HCT116 (cell line): ENCODE results near the gene PHACTR1. TPM values are rescaled to one million over a fixed set of nuclear protein-coding genes. Genes with fewer than 3 reads are reported as not detected.

Experiments used
- ATAC-seq: fragments of 200-7000 bp; cut with Tn5 transposase; 2 replicates; pipeline ENCODE4 v1.9.1; 2020; ENCODE audit warnings: mild to moderate bottlenecking, moderate library complexity
- BruUV-seq: library from RNA; stranded (reverse); fragments of 400-500 nt; replicated peaks from 2 replicates; lab custom pipeline; 2021; lab: Mats Ljungman, UMichigan
- CTCF ChIA-PET: fragments of 300-600 bp; sonication (Branson Sonifier 250); formaldehyde crosslinking; loops from one replicate; lab custom pipeline; 2021; ENCODE audit warnings: antibody characterized with exemption; lab: Charles Lee
- POLR2A ChIA-PET: fragments of 300-600, 350-600 bp; sonication (Branson Sonifier 250); formaldehyde crosslinking; loops from one replicate; lab custom pipeline; 2021; ENCODE audit warnings: antibody characterized with exemption; lab: Charles Lee
- RAD21 ChIA-PET, 2 experiments: fragments of 300-600 bp; sonication (Branson Sonifier 250); formaldehyde crosslinking; loops; one replicate each; lab custom pipeline; 2023; ENCODE audit warnings: low total read pairs in 2 of 2; ENCODE audit not compliant: uncharacterized antibody in 2 of 2, unreplicated experiment in 2 of 2, low non-redundant PET in 1 of 2; lab: Charles Lee
- DNase-seq: peaks from one replicate; pipeline ENCODE4 v3.0.0-alpha.2; 2010; ENCODE audit warnings: low read depth, low spot score
- H2AFZ ChIP-seq: fragments of 200-600 bp; shearing (Covaris generic), sonication (generic); 2 replicates; pipeline ENCODE4 v1.6.1; 2017; ENCODE audit warnings: low read depth, mixed run types, mixed read lengths, antibody characterized with exemption, low read length; ENCODE audit not compliant: poor library complexity, severe bottlenecking
- H3K27ac ChIP-seq: 2 replicates; pipeline ENCODE4 v1.5.1; 2012; ENCODE audit warnings: low read depth, low read length
- H3K27me3 ChIP-seq: fragments of 200-600 bp; sonication (generic); 2 replicates; pipeline ENCODE4 v1.6.1; 2016; ENCODE audit warnings: mixed run types, low read length, mixed read lengths; ENCODE audit not compliant: insufficient read depth
- H3K36me3 ChIP-seq, 2 experiments: fragments of 200-500 bp in 1 of 2; fragments of 200-600 bp in 1 of 2; sonication (Bioruptor generic) in 1 of 2; sonication (generic) in 1 of 2; 2 replicates each; pipeline versions ENCODE4 v1.5.1 to v1.6.1; 2014 to 2016; ENCODE audit warnings: low read length in 2 of 2, inconsistent platforms in 1 of 2, mixed read lengths in 1 of 2, mixed run types in 1 of 2; ENCODE audit not compliant: insufficient read depth in 2 of 2, control insufficient read depth in 1 of 2
- H3K4me1 ChIP-seq, 2 experiments: fragments of 200-600 bp in 1 of 2; sonication (generic) in 1 of 2; 2 replicates each; pipeline versions ENCODE4 v1.5.1 to v1.6.1; 2012 to 2017; ENCODE audit warnings: low read length in 2 of 2, inconsistent platforms in 1 of 2, mild to moderate bottlenecking in 1 of 2, mixed read lengths in 1 of 2, mixed run types in 1 of 2, moderate library complexity in 1 of 2; ENCODE audit not compliant: insufficient read depth in 2 of 2, control insufficient read depth in 1 of 2
- H3K4me2 ChIP-seq: fragments of 200-600 bp; sonication (generic); 2 replicates; pipeline ENCODE4 v1.6.1; 2017; ENCODE audit warnings: mixed run types, low read length, mixed read lengths
- H3K4me3 ChIP-seq, 2 experiments: fragments of 200-600 bp in 1 of 2; sonication (generic) in 1 of 2; replicated peaks in 1 of 2; 2 replicates each; pipeline ENCODE4 v1.5.1; 2011 to 2016; ENCODE audit warnings: low read length in 2 of 2, control low read depth in 1 of 2, low read depth in 1 of 2, mild to moderate bottlenecking in 1 of 2, mixed read lengths in 1 of 2, mixed run types in 1 of 2
- H3K79me2 ChIP-seq: fragments of 200-600 bp; sonication (generic); 2 replicates; pipeline ENCODE4 v1.6.1; 2017; ENCODE audit warnings: mild to moderate bottlenecking, mixed run types, low read length, moderate library complexity, mixed read lengths; ENCODE audit not compliant: insufficient read depth
- H3K9ac ChIP-seq: fragments of 200-600 bp; sonication (generic); 2 replicates; pipeline ENCODE4 v1.6.1; 2016; ENCODE audit warnings: low read length, mixed read lengths
- H3K9me2 ChIP-seq: fragments of 200-600 bp; sonication (generic), shearing (Covaris generic); 2 replicates; pipeline ENCODE4 v1.6.1; 2017; ENCODE audit warnings: mixed run types, mild to moderate bottlenecking, moderate library complexity; ENCODE audit not compliant: insufficient read depth
- H3K9me3 ChIP-seq, 2 experiments: fragments of 200-500 bp in 1 of 2; fragments of 200-600 bp in 1 of 2; sonication (Bioruptor generic) in 1 of 2; sonication (generic) in 1 of 2; 2 replicates each; pipeline ENCODE4 v1.6.1; 2014 to 2017; ENCODE audit warnings: low read length in 2 of 2, mixed read lengths in 2 of 2, inconsistent platforms in 1 of 2, low read depth in 1 of 2, mild to moderate bottlenecking in 1 of 2, mixed run types in 1 of 2, moderate library complexity in 1 of 2; ENCODE audit not compliant: control insufficient read depth in 1 of 2, insufficient read depth in 1 of 2
- H4K20me1 ChIP-seq: fragments of 200-600 bp; sonication (generic), shearing (Covaris generic); 2 replicates; pipeline ENCODE4 v1.6.1; 2017; ENCODE audit warnings: mixed run types, mild to moderate bottlenecking, moderate library complexity; ENCODE audit not compliant: insufficient read depth
- ATF3 ChIP-seq: IDR thresholded peaks from 2 replicates; pipeline ENCODE4 v1.6.1; 2012
- CBX3 ChIP-seq: IDR thresholded peaks from 2 replicates; pipeline ENCODE4 v1.6.1; 2012; ENCODE audit warnings: low read depth
- CTCF ChIP-seq, 3 experiments: fragments of 200-600 bp in 1 of 3; sonication (generic) in 1 of 3; IDR thresholded peaks in 2 of 3; conservative IDR thresholded peaks in 1 of 3; 2 replicates each; pipeline ENCODE4 v1.5.1; 2012 to 2017; ENCODE audit warnings: low read depth in 2 of 3, low read length in 2 of 3, antibody characterized with exemption in 1 of 3, borderline replicate concordance in 1 of 3, control low read depth in 1 of 3, mild to moderate bottlenecking in 1 of 3, mixed read lengths in 1 of 3, mixed run types in 1 of 3, moderate library complexity in 1 of 3; ENCODE audit not compliant: insufficient read depth in 1 of 3
- EGR1 ChIP-seq: IDR thresholded peaks from 2 replicates; pipeline ENCODE4 v1.6.1; 2012; ENCODE audit warnings: low read depth
- ELF1 ChIP-seq: IDR thresholded peaks from 2 replicates; pipeline ENCODE4 v1.6.1; 2012; ENCODE audit warnings: low read depth, borderline replicate concordance
- EZH2 ChIP-seq: fragments of 200-600 bp; sonication (generic); IDR thresholded peaks from 2 replicates; pipeline ENCODE4 v1.6.1; 2017; ENCODE audit warnings: antibody characterized with exemption, mixed run types
- EZH2phosphoT487 ChIP-seq: fragments of 200-600 bp; IDR thresholded peaks from 2 replicates; pipeline ENCODE4 v1.6.1; 2018; ENCODE audit warnings: antibody characterized with exemption, borderline replicate concordance
- FOSL1 ChIP-seq: IDR thresholded peaks from 2 replicates; pipeline ENCODE4 v1.6.1; 2012; ENCODE audit warnings: low read depth
- MAX ChIP-seq: IDR thresholded peaks from 2 replicates; pipeline ENCODE4 v1.6.1; 2012
- POLR2A ChIP-seq: IDR thresholded peaks from 2 replicates; pipeline ENCODE4 v1.7.0; 2011; ENCODE audit warnings: borderline replicate concordance; ENCODE audit not compliant: insufficient read depth, insufficient read length; ENCODE audit errors: extremely low read depth
- POLR2AphosphoS5 ChIP-seq: IDR thresholded peaks from 2 replicates; pipeline ENCODE4 v1.6.1; 2011; ENCODE audit warnings: mild to moderate bottlenecking, low read depth, low read length, moderate library complexity
- RAD21 ChIP-seq: IDR thresholded peaks from 2 replicates; pipeline ENCODE4 v1.6.1; 2012; ENCODE audit warnings: low read depth, mild to moderate bottlenecking
- SP1 ChIP-seq: IDR thresholded peaks from 2 replicates; pipeline ENCODE4 v1.6.1; 2012; ENCODE audit warnings: low read depth
- SRF ChIP-seq: IDR thresholded peaks from 2 replicates; pipeline ENCODE4 v1.6.1; 2012; ENCODE audit warnings: low read depth
- TCF7L2 ChIP-seq: IDR thresholded peaks from 2 replicates; pipeline ENCODE4 v1.7.0; 2011; ENCODE audit warnings: borderline replicate concordance, inconsistent platforms; ENCODE audit not compliant: insufficient read depth, insufficient read length; ENCODE audit errors: extremely low read depth
- YY1 ChIP-seq: IDR thresholded peaks from 2 replicates; pipeline ENCODE4 v1.6.1; 2011; ENCODE audit warnings: low read length, low read depth, moderate library complexity, mild to moderate bottlenecking; ENCODE audit not compliant: insufficient replicate concordance; ENCODE audit errors: extremely low read depth
- ZBTB33 ChIP-seq: IDR thresholded peaks from 2 replicates; pipeline ENCODE4 v1.6.1; 2011; ENCODE audit warnings: mild to moderate bottlenecking, low read length, moderate library complexity; ENCODE audit not compliant: insufficient replicate concordance; ENCODE audit errors: extremely low read depth
- ZFX ChIP-seq: fragments of 450-650 bp; IDR thresholded peaks from 2 replicates; pipeline ENCODE4 v1.6.1; 2017
- ZNF274 ChIP-seq: fragments of 200-500 bp; sonication (Bioruptor generic); IDR thresholded peaks from 2 replicates; pipeline ENCODE4 v1.6.1; 2014; ENCODE audit warnings: mild to moderate bottlenecking, low read depth, low read length, inconsistent platforms
- intact Hi-C: fragments of 100-400 bp; cut with micrococcal nuclease; formaldehyde crosslinking; loops from 2 replicates; pipeline ENCODE4 v1.10.0; 2022
- total RNA-seq: library from RNA; stranded (reverse); gene quantifications from one replicate; pipeline ENCODE4 v1.2.1, GENCODE V29; 2021; ENCODE audit not compliant: unreplicated experiment

Gene PHACTR1
- total RNA-seq, 1 experiment from 2014 or later = 0.17 TPM

- CTCF ChIA-PET = no interaction called here
- no peak for TF ChIP-seq ZNF274
- TF ChIP-seq SP1 = no peak
- TF ChIP-seq SRF = no peak
- no peak for TF ChIP-seq EZH2phosphoT487
- no peak for TF ChIP-seq POLR2A
- TF ChIP-seq CBX3 = no peak
- TF ChIP-seq ZBTB33 = no peak
- no peak for TF ChIP-seq TCF7L2
- TF ChIP-seq MAX = no peak
- no peak for TF ChIP-seq ZFX
- no peak for TF ChIP-seq FOSL1
- TF ChIP-seq YY1 = no peak
- no peak for TF ChIP-seq RAD21
- no peak for TF ChIP-seq ATF3
- no peak for TF ChIP-seq POLR2AphosphoS5
- no peak for TF ChIP-seq CTCF (IDR thresholded peaks at IDR 0.05 in 2 of 3, conservative IDR thresholded peaks at IDR 0.05 in 1 of 3; ENCODE audit: borderline replicate concordance in 1 of 3, insufficient read depth in 1 of 3, low read depth in 2 of 3, low read length in 2 of 3)
- TF ChIP-seq EZH2 = no peak
- no peak for TF ChIP-seq ELF1
- no peak for TF ChIP-seq EGR1
These were observed 560.7 kb downstream of the PHACTR1 start for GRCh38 chr6:13277231-13277630.

More at GRCh38 chr6:13277231-13277630, 560.7 kb downstream of the PHACTR1 start:
- Histone ChIP-seq H3K4me3 (no peak overlapping the region), H3K79me2 (no peaks in the 10 kb centered on the region), H3K4me2 (no peak overlapping the region), H3K27ac (no peak overlapping the region), H3K27me3 (no peaks in the 10 kb centered on the region), H3K9ac (no peak overlapping the region), H4K20me1 (no peaks in the 10 kb centered on the region), H2AFZ (no peak overlapping the region), H3K9me2 (no peaks in the 10 kb centered on the region), H3K4me1 (no peaks in the 10 kb centered on the region), H3K9me3 (no peaks in the 10 kb centered on the region), H3K36me3 (no peaks in the 10 kb centered on the region)
- DNase-seq (no peak), ATAC-seq (no peak)
- intact Hi-C loops = no loop called here
- BruUV-seq = no TSS peak
- POLR2A ChIA-PET = no interaction called here
- RAD21 ChIA-PET = no interaction called here
